M059J (cell line): ENCODE measurements around the gene PCBP3. TPM values are rescaled to one million over a fixed set of nuclear protein-coding genes. Genes with fewer than 3 reads are reported as not detected.

Experiments
- DNase-seq: peaks from one replicate; pipeline ENCODE4 v3.0.0-alpha.2; 2012; ENCODE audit warnings: low read depth
- total RNA-seq: library from RNA; depleted of rRNA; stranded (reverse); fragments of >200 nt; shearing (Covaris generic); gene quantifications from 2 replicates; pipeline ENCODE4 v1.2.3, GENCODE V29; 2014

Gene PCBP3
- total RNA-seq, 1 experiment from 2014 or later: 0.10 TPM

GRCh38 chr21:45724994-45725843 is 81.7 kb downstream of the PCBP3 start:
- no peak for DNase-seq

- DNase-seq: no peak
These were observed 82.3 kb downstream of the PCBP3 start for GRCh38 chr21:45725844-45726200.

- no peak for DNase-seq
These were observed 82.9 kb downstream of the PCBP3 start for GRCh38 chr21:45726438-45726837.

- no peak for DNase-seq
These were observed 83.9 kb downstream of the PCBP3 start for GRCh38 chr21:45727390-45727789.

- no peak for DNase-seq
These were observed 91.9 kb downstream of the PCBP3 start for GRCh38 chr21:45735259-45736000.

- DNase-seq: no peak
These were observed 92.6 kb downstream of the PCBP3 start for GRCh38 chr21:45736042-45736689.

GRCh38 chr21:45736690-45737484 is 93.4 kb downstream of the PCBP3 start:
- DNase-seq: no peak

GRCh38 chr21:45737485-45738166 is 94.1 kb downstream of the PCBP3 start:
- no peak for DNase-seq

GRCh38 chr21:45739218-45740087 is 95.9 kb downstream of the PCBP3 start:
- DNase-seq: no peak

- DNase-seq: no peak
These were observed 96.5 kb downstream of the PCBP3 start for GRCh38 chr21:45740088-45740440.

- DNase-seq: no peak
These were observed 97.2 kb downstream of the PCBP3 start for GRCh38 chr21:45740491-45741357.

GRCh38 chr21:45741691-45742090 is 98.2 kb downstream of the PCBP3 start:
- no peak for DNase-seq

GRCh38 chr21:45742247-45742646 is 98.7 kb downstream of the PCBP3 start:
- DNase-seq: no peak

- no peak for DNase-seq
These were observed 101.7 kb downstream of the PCBP3 start for GRCh38 chr21:45745256-45745655.

GRCh38 chr21:45747233-45747766 is 103.8 kb downstream of the PCBP3 start:
- no peak for DNase-seq

GRCh38 chr21:45747802-45748445 is 104.4 kb downstream of the PCBP3 start:
- peak; percentile 83 for DNase-seq

GRCh38 chr21:45748593-45748992 is 105.1 kb downstream of the PCBP3 start:
- DNase-seq: no peak

- DNase-seq: no peak
These were observed 106.4 kb downstream of the PCBP3 start for GRCh38 chr21:45749974-45750373.

- DNase-seq: no peak
These were observed 107.4 kb downstream of the PCBP3 start for GRCh38 chr21:45750936-45751335.
